ENCODE results near the gene TOR4A. TPM values are rescaled to one million over a fixed set of nuclear protein-coding genes. Genes with fewer than 3 reads are reported as not detected.
A peak's percentile ranks its signal among the peaks of the same experiment; 100 is the strongest.

Gene TOR4A
- total and polyA plus RNA-seq, 9 of the 15 experiments (the other 6 are each of a cell fraction or from before 2014, with no cell fraction given): 3.9 to 49.2 (median 8.8) TPM

DNA sequence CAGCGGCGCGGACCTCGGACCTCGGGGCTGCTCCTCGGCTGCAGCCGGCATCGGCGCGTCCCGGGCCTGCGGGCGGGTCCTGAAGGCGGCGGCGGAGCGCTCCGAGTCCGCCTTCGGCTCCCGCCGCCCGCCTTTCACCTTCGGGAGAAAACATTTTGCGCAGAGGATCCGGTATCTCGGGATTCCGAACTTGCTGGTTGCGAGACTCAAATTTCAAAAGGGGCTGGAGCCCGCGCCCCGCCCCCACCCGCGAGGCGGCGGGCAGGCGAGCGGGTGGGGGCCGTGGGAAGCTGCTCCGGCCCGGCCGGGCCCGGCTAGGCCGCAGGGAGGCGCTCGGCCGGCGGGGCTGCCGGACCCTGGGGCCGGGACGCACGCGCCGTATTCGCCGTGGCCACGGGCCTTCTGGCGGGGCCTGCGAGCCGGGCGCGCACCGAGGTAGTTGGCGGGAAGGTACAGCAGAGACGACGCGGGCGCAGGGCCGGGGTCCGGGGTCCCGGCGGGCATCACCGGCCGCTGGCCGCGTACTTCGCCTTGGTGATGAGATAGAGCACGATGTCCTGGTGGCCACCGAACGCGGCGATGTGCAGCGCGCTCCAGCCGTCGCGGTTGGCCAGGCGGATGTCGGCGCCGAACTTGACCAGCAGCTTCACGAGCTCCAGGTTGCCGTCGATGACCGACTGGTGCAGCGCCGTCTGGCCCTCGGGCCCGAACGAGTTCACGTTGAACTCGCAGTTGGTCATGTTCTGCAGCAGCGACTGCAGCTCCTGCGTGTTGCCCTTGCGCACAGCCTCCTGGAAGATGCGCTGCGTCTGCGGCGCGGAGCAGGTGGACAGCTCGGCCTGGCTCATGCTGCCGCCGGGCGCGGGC lies 23.8 kb downstream of the TOR4A start (continued):
- TF ChIP-seq, protein P1, sequence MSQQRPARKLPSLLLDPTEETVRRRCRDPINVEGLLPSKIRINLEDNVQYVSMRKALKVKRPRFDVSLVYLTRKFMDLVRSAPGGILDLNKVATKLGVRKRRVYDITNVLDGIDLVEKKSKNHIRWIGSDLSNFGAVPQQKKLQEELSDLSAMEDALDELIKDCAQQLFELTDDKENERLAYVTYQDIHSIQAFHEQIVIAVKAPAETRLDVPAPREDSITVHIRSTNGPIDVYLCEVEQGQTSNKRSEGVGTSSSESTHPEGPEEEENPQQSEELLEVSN (IDR thresholded peaks at IDR 0.05; ENCODE audit: borderline replicate concordance in 1 of 2, extremely low read depth in 1 of 2, insufficient read depth in 1 of 2, insufficient read length in 1 of 2, low read depth in 1 of 2, low read length in 1 of 2, poor library complexity in 1 of 2, severe bottlenecking in 1 of 2): peak; percentile 97 to 98
- TF ChIP-seq ZNF695 (CRISPR knock-in tag; IDR thresholded peaks at IDR 0.05): no peak
- TF ChIP-seq FOXA3 (CRISPR knock-in tag; conservative IDR thresholded peaks at IDR 0.05 in 1 of 2, IDR thresholded peaks at IDR 0.05 in 1 of 2): peak in 1 of 2 experiments; percentile 43; a peak in 1 of 4 replicates
- TF ChIP-seq SMAD4 (CRISPR knock-in tag; conservative IDR thresholded peaks at IDR 0.05): peak; percentile 94
- TF ChIP-seq, protein P2, sequence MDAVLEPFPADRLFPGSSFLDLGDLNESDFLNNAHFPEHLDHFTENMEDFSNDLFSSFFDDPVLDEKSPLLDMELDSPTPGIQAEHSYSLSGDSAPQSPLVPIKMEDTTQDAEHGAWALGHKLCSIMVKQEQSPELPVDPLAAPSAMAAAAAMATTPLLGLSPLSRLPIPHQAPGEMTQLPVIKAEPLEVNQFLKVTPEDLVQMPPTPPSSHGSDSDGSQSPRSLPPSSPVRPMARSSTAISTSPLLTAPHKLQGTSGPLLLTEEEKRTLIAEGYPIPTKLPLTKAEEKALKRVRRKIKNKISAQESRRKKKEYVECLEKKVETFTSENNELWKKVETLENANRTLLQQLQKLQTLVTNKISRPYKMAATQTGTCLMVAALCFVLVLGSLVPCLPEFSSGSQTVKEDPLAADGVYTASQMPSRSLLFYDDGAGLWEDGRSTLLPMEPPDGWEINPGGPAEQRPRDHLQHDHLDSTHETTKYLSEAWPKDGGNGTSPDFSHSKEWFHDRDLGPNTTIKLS (IDR thresholded peaks at IDR 0.05; ENCODE audit: borderline replicate concordance, low read depth): peak; percentile 67; the same call in 1 of the 2 replicates
- TF ChIP-seq MTA3 (IDR thresholded peaks at IDR 0.05; ENCODE audit: borderline replicate concordance): peak; percentile 67; the same call in 1 of the 2 replicates
- TF ChIP-seq, protein P3, sequence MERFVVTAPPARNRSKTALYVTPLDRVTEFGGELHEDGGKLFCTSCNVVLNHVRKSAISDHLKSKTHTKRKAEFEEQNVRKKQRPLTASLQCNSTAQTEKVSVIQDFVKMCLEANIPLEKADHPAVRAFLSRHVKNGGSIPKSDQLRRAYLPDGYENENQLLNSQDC (CRISPR knock-in tag; IDR thresholded peaks at IDR 0.05): no peak
- TF ChIP-seq, protein P4, sequence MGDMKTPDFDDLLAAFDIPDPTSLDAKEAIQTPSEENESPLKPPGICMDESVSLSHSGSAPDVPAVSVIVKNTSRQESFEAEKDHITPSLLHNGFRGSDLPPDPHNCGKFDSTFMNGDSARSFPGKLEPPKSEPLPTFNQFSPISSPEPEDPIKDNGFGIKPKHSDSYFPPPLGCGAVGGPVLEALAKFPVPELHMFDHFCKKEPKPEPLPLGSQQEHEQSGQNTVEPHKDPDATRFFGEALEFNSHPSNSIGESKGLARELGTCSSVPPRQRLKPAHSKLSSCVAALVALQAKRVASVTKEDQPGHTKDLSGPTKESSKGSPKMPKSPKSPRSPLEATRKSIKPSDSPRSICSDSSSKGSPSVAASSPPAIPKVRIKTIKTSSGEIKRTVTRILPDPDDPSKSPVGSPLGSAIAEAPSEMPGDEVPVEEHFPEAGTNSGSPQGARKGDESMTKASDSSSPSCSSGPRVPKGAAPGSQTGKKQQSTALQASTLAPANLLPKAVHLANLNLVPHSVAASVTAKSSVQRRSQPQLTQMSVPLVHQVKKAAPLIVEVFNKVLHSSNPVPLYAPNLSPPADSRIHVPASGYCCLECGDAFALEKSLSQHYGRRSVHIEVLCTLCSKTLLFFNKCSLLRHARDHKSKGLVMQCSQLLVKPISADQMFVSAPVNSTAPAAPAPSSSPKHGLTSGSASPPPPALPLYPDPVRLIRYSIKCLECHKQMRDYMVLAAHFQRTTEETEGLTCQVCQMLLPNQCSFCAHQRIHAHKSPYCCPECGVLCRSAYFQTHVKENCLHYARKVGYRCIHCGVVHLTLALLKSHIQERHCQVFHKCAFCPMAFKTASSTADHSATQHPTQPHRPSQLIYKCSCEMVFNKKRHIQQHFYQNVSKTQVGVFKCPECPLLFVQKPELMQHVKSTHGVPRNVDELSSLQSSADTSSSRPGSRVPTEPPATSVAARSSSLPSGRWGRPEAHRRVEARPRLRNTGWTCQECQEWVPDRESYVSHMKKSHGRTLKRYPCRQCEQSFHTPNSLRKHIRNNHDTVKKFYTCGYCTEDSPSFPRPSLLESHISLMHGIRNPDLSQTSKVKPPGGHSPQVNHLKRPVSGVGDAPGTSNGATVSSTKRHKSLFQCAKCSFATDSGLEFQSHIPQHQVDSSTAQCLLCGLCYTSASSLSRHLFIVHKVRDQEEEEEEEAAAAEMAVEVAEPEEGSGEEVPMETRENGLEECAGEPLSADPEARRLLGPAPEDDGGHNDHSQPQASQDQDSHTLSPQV (IDR thresholded peaks at IDR 0.05): peak; percentile 66; the same call in 1 of the 2 replicates
- TF ChIP-seq BHLHE40 (IDR thresholded peaks at IDR 0.05; ENCODE audit: low read length): peak; percentile 26; the same call in 1 of the 2 replicates
- TF ChIP-seq ZNF232 (CRISPR knock-in tag; IDR thresholded peaks at IDR 0.05): 0 out of 2 replicates have a peak, but pooled peaks have one; percentile 20
- no peak for TF ChIP-seq TAF9B (IDR thresholded peaks at IDR 0.05; ENCODE audit: partially characterized antibody)
- TF ChIP-seq, protein P5, sequence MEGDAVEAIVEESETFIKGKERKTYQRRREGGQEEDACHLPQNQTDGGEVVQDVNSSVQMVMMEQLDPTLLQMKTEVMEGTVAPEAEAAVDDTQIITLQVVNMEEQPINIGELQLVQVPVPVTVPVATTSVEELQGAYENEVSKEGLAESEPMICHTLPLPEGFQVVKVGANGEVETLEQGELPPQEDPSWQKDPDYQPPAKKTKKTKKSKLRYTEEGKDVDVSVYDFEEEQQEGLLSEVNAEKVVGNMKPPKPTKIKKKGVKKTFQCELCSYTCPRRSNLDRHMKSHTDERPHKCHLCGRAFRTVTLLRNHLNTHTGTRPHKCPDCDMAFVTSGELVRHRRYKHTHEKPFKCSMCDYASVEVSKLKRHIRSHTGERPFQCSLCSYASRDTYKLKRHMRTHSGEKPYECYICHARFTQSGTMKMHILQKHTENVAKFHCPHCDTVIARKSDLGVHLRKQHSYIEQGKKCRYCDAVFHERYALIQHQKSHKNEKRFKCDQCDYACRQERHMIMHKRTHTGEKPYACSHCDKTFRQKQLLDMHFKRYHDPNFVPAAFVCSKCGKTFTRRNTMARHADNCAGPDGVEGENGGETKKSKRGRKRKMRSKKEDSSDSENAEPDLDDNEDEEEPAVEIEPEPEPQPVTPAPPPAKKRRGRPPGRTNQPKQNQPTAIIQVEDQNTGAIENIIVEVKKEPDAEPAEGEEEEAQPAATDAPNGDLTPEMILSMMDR (IDR thresholded peaks at IDR 0.05 in 2 of 3, conservative IDR thresholded peaks at IDR 0.05 in 1 of 3; ENCODE audit: insufficient read depth in 2 of 3, low read depth in 1 of 3, low read length in 3 of 3): peak; percentile 31 to 72 (median 57); a peak in 4 of 6 replicates
- no peak for TF ChIP-seq ZNF175 (CRISPR knock-in tag; IDR thresholded peaks at IDR 0.05; ENCODE audit: low read depth)
- TF ChIP-seq, protein P6, sequence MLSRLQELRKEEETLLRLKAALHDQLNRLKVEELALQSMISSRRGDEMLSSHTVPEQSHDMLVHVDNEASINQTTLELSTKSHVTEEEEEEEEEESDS (CRISPR knock-in tag; IDR thresholded peaks at IDR 0.05): no peak
- TF ChIP-seq NRF1 (conservative IDR thresholded peaks at IDR 0.05 in 1 of 2, IDR thresholded peaks at IDR 0.05 in 1 of 2): peak; percentile 65 to 74
